ENCODE results near the gene CCDC9. TPM values are rescaled to one million over a fixed set of nuclear protein-coding genes. Genes with fewer than 3 reads are reported as not detected.

The CCDC9 gene
- 34.3 and 37.5 TPM in 2 replicates for total RNA-seq

- intact Hi-C loops (cut with micrococcal nuclease) = loop anchor here (1.0 to 10.0 kb wide), 2 partner anchors 70 to 391 kb away; partner anchors contain the start of gene ARHGAP35
- Mint-ChIP-seq H3K9me3 (no peaks in the 10 kb centered on the region), H3K4me1 (ENCODE audit: low read depth) (peaks cover 22% of the 10 kb centered on the region), H3K4me3 (ENCODE audit: low read depth) (peak within 1 kb of the TSS; percentile 86), H3K36me3 (ENCODE audit: low read depth) (peaks cover 35% of the 10 kb centered on the region), H3K27me3 (ENCODE audit: low read depth) (no peaks in the 10 kb centered on the region), H3K27ac (peak within 1 kb of the TSS; percentile 87)
- peak; percentile 93 for DNase-seq (ENCODE audit: low spot score)
These were observed at the start of gene CCDC9 for GRCh38 chr19:47255879-47256692. Gene CCDC9, plus strand, starts transcription at chr19:47256525. Its CDS starts 1,876 bp downstream, at chr19:47258401.

DNA sequence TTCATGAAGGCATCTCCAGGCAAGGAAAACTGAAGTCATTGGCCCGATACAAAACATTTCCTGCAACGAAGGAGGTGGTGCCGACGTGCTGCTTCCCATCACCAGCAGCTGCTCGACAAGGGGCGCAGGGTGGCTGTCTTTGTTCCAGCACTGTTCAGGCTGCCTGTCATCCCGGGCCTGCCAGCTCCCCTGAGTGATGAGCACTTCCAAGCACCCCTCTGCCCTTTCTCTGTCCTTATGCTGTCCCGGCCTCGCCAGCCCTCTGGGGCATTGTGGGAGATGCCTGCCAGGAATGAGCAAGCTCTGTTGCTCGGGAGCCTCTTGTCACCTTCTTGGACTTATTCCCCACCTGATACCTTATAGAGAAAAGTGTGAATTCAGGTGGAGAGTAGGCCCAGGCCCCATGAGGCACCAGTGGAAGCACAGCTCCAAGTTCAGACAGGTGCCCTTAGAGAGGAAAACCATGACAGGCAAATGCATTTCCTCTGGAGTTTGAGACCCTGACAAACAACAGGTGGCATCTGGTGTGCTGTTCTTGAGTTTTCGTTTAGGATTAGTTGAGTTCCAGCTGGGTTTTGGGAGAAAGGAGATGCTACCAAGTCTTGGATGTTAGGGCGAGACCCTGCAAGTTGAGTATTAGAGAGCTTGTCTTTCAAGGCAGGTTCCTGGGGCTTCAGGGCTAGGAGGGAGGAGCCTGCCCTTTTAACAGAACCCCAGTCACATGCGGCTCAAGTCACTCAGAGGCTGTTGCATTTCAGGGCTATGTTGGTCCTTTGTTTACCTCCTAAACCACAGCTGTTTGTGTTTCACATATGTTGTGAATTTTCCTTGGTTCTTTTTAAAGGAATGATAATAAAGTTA, 46.8 kb upstream of the CCDC9 start:
- Mint-ChIP-seq H3K9me3 (no peaks in the 10 kb centered on the region), H3K36me3 (ENCODE audit: low read depth) (peaks cover 59% of the 10 kb centered on the region), H3K4me3 (ENCODE audit: low read depth) (no peak overlapping the region), H3K27me3 (ENCODE audit: low read depth) (no peaks in the 10 kb centered on the region), H3K4me1 (ENCODE audit: low read depth) (peaks cover 10% of the 10 kb centered on the region), H3K27ac (peak overlapping the region; percentile 89)
- no peak for DNase-seq (ENCODE audit: low spot score)
- intact Hi-C loops (cut with micrococcal nuclease) = loop anchor here (1.0 kb wide), 2 partner anchors 16 to 35 kb away; no protein-coding TSS in a partner anchor

DNA sequence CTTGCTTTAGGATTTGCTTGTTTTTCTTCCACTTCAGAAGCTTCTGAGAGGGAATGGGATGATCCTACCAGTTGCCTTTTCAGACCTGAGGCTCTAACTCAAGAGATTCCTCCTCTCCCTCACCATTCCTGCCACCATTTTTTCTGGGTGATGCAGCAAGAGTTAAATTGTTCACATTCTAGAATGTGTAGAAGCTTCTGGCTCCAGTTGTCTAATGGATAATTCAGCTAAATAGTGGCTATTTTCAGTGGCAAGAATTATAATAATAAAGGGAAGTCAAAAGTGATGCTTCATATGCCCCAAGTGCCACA, 46.2 kb upstream of the CCDC9 start:
- Mint-ChIP-seq H3K9me3 (no peaks in the 10 kb centered on the region), H3K27ac (peak overlapping the region; percentile 89), H3K4me1 (ENCODE audit: low read depth) (peaks cover 10% of the 10 kb centered on the region), H3K27me3 (ENCODE audit: low read depth) (no peaks in the 10 kb centered on the region), H3K4me3 (ENCODE audit: low read depth) (no peak overlapping the region), H3K36me3 (ENCODE audit: low read depth) (peaks cover 53% of the 10 kb centered on the region)
- intact Hi-C loops (cut with micrococcal nuclease) = loop anchor here (1.0 kb wide), 2 partner anchors 15 to 34 kb away; no protein-coding TSS in a partner anchor
- no peak for DNase-seq (ENCODE audit: low spot score)

DNA sequence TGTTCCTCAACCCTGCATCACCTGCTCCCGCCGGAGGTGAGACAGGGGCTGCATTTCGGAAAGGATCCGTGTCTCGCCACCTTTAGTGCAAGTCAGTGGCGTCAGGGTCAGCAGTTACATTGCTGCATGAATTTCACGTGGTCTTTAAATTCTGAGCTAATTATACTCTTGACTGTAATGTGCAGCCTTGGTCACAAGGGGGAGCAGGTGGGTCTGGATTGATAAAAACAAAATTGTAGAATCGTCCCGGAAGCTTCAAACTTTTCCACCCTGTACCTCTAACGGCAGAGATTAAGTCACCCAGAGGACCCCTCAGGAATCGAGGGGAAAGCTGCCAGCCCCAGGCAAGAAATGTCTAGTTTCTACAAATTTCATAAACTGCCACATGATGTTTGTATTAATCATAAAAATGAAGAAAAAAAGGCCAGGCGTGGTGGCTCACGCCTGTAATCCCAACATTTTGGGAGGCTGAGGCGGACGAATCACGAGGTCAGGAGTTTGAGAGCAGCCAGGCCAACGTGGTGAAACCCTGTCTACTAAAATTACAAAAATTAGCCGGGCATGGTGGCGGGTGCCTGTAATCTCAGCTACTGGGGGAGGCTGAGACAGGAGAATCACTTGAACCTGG, 45.5 kb upstream of the CCDC9 start:
- Mint-ChIP-seq H3K4me3 (ENCODE audit: low read depth) (no peak overlapping the region), H3K4me1 (ENCODE audit: low read depth) (peaks cover 10% of the 10 kb centered on the region), H3K27me3 (ENCODE audit: low read depth) (no peaks in the 10 kb centered on the region), H3K36me3 (ENCODE audit: low read depth) (peaks cover 50% of the 10 kb centered on the region), H3K27ac (peak overlapping the region; percentile 89), H3K9me3 (no peaks in the 10 kb centered on the region)
- intact Hi-C loops (cut with micrococcal nuclease) = loop anchor here (1.0 kb wide), 2 partner anchors 14 to 33 kb away; no protein-coding TSS in a partner anchor
- peak; percentile 66 for DNase-seq (ENCODE audit: low spot score)

DNA sequence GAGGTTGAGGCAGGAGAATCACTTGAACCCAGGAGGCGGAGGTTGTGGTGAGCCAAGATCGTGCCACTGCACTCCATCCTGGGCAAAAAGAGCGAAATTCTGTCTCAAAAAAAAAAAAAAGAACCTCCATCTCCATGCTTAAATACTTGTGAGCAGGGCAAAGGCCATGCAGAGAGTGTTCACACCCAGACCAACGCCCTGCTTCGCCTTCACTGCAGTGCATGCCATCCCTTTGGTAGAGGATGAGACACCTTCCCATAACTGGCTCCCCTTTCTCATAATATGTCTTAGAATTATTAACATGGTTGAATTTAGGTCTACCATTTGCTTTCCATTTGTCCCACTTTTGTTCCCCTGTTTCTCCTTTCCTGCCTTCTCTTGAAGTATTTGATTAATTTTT, 40.7 kb upstream of the CCDC9 start:
- no peak overlapping the region for H3K27ac Mint-ChIP-seq
- peaks cover 5% of the 10 kb centered on the region for H3K4me1 Mint-ChIP-seq (ENCODE audit: low read depth)
- no peaks in the 10 kb centered on the region for H3K27me3 Mint-ChIP-seq (ENCODE audit: low read depth)
- H3K36me3 Mint-ChIP-seq (ENCODE audit: low read depth) = peaks cover 12% of the 10 kb centered on the region
- intact Hi-C loops (cut with micrococcal nuclease) = no loop called here
- DNase-seq (ENCODE audit: low spot score) = no peak
- H3K4me3 Mint-ChIP-seq (ENCODE audit: low read depth) = no peak overlapping the region
- no peaks in the 10 kb centered on the region for H3K9me3 Mint-ChIP-seq

- H3K4me3 Mint-ChIP-seq (ENCODE audit: low read depth) = no peak overlapping the region
- intact Hi-C loops (cut with micrococcal nuclease) = no loop called here
- H3K27ac Mint-ChIP-seq = no peak overlapping the region
These were observed 35.1 kb upstream of the CCDC9 start for GRCh38 chr19:47221080-47221841.

GRCh38 chr19:47221890-47222289, 34.4 kb upstream of the CCDC9 start:
- intact Hi-C loops (cut with micrococcal nuclease) = no loop called here
- no peak for DNase-seq (ENCODE audit: low spot score)
- Mint-ChIP-seq H3K36me3 (ENCODE audit: low read depth) (peaks cover 24% of the 10 kb centered on the region), H3K9me3 (no peaks in the 10 kb centered on the region), H3K4me1 (ENCODE audit: low read depth) (peaks cover 5% of the 10 kb centered on the region), H3K27ac (no peak overlapping the region), H3K4me3 (ENCODE audit: low read depth) (no peak overlapping the region), H3K27me3 (ENCODE audit: low read depth) (no peaks in the 10 kb centered on the region)

More at GRCh38 chr19:47221080-47221841, 35.1 kb upstream of the CCDC9 start:
- Mint-ChIP-seq H3K9me3 (no peaks in the 10 kb centered on the region), H3K36me3 (ENCODE audit: low read depth) (peaks cover 24% of the 10 kb centered on the region), H3K4me1 (ENCODE audit: low read depth) (peaks cover 5% of the 10 kb centered on the region), H3K27me3 (ENCODE audit: low read depth) (no peaks in the 10 kb centered on the region)
- no peak for DNase-seq (ENCODE audit: low spot score)

- Mint-ChIP-seq H3K27ac (peak overlapping the region; percentile 67), H3K4me3 (ENCODE audit: low read depth) (peak overlapping the region; percentile 34), H3K4me1 (ENCODE audit: low read depth) (peaks cover 7% of the 10 kb centered on the region), H3K36me3 (ENCODE audit: low read depth) (peaks cover 20% of the 10 kb centered on the region), H3K9me3 (no peaks in the 10 kb centered on the region), H3K27me3 (ENCODE audit: low read depth) (no peaks in the 10 kb centered on the region)
- intact Hi-C loops (cut with micrococcal nuclease) = loop anchor here (1.0 to 5.0 kb wide), 6 partner anchors 16 to 179 kb away; partner anchors contain the start of genes INAFM1, TMEM160 and ZC3H4
- DNase-seq (ENCODE audit: low spot score) = peak; percentile 84
These were observed 30.4 kb upstream of the CCDC9 start for GRCh38 chr19:47225746-47226425.

DNA sequence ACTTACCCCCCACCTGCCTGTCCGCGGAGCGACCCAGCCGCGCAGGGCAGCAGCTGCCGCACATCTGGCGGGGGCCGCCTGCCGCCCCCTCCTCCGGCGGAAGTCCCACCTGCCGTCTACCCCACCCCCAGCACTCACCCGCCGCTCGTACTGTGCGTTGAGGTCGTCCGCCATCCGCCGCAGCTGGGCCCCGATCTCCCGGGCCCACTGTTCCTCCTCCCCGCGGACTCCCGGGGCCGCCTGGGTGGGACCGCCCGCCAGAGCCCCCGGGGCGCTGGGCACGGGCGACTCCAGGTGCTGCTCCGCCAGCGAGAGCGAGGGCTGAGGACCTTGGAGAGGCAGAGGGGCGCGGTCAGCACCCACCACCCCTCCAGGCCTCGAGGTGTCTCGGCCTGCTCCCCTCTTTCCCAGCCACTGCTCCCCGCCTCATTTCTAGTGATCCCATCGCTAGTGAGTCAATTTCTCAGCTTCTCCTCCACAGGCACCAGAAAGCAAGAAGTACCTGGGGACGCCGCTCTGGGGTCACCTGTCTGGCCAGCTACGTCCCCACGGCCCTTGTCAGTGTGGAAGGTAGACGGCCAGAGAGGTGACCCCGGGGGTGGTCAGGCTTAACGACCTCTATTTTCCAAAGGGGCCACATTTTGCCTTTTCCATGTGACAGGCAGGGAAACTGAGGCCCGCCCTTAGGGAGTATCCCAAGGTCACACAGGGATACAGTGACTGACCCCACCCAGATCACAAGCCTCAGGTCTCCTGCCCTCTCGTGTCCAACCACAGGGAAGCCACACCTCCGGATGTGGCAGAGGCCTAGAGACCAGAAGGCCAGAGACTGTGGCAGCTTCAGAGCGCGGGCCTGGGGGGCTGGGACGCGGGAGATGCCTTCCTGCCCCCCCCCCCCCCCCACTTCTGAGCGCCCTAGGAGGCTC, 29.6 kb upstream of the CCDC9 start:
- Mint-ChIP-seq H3K27ac (peak overlapping the region; percentile 84), H3K4me1 (ENCODE audit: low read depth) (peaks cover 12% of the 10 kb centered on the region), H3K4me3 (ENCODE audit: low read depth) (peak overlapping the region; percentile 80), H3K27me3 (ENCODE audit: low read depth) (no peaks in the 10 kb centered on the region), H3K36me3 (ENCODE audit: low read depth) (peaks cover 17% of the 10 kb centered on the region), H3K9me3 (no peaks in the 10 kb centered on the region)
- peak; percentile 71 for DNase-seq (ENCODE audit: low spot score)
- intact Hi-C loops (cut with micrococcal nuclease) = loop anchor here (1.0 to 5.0 kb wide), 6 partner anchors 18 to 179 kb away; partner anchors contain the start of genes INAFM1, TMEM160 and ZC3H4

- intact Hi-C loops (cut with micrococcal nuclease) = loop anchor here (1.0 to 5.0 kb wide), 5 partner anchors 17 to 180 kb away; partner anchors contain the start of genes TMEM160 and ZC3H4
- peak; percentile 60 for DNase-seq (ENCODE audit: low spot score)
- Mint-ChIP-seq H3K27ac (peak overlapping the region; percentile 84), H3K4me1 (ENCODE audit: low read depth) (peaks cover 18% of the 10 kb centered on the region), H3K36me3 (ENCODE audit: low read depth) (peaks cover 10% of the 10 kb centered on the region), H3K9me3 (no peaks in the 10 kb centered on the region), H3K4me3 (ENCODE audit: low read depth) (peak overlapping the region; percentile 80), H3K27me3 (ENCODE audit: low read depth) (no peaks in the 10 kb centered on the region)
These were observed 28.8 kb upstream of the CCDC9 start for GRCh38 chr19:47227352-47228167.
